ENCODE data around the gene XRCC4. TPM values are rescaled to one million over a fixed set of nuclear protein-coding genes. Genes with fewer than 3 reads are reported as not detected.
"Not testable (repeated sequence)": the region's sequence is repeated elsewhere in the genome, so short reads cannot be mapped to it uniquely, and the experiment has no call there.

Gene XRCC4
- total RNA-seq, 1 donor from 2014 or later, result 8.7 TPM

GRCh38 chr5:83115816-83116215 lies 38.5 kb downstream of the XRCC4 start:
- DNase-seq (ENCODE audit: low spot score), result no peak

GRCh38 chr5:83118471-83118870 lies 41.1 kb downstream of the XRCC4 start:
- no peak for DNase-seq (ENCODE audit: low spot score)

GRCh38 chr5:83118976-83119375 lies 41.6 kb downstream of the XRCC4 start:
- DNase-seq (ENCODE audit: low spot score), result no peak

GRCh38 chr5:83124593-83124992 lies 47.2 kb downstream of the XRCC4 start:
- no peak for DNase-seq (ENCODE audit: low spot score)

GRCh38 chr5:83125560-83125959 lies 48.2 kb downstream of the XRCC4 start:
- no peak for DNase-seq (ENCODE audit: low spot score)

- no peak for DNase-seq (ENCODE audit: low spot score)
Observed at GRCh38 chr5:83126501-83126900, 49.2 kb downstream of the XRCC4 start.

- DNase-seq (ENCODE audit: low spot score), result no peak
Observed at GRCh38 chr5:83133797-83134196, 56.5 kb downstream of the XRCC4 start.

- DNase-seq (ENCODE audit: low spot score), result no peak
Observed at GRCh38 chr5:83142526-83142925, 65.2 kb downstream of the XRCC4 start.

- DNase-seq (ENCODE audit: low spot score), result peak; percentile 28
Observed at GRCh38 chr5:83145241-83145640, 67.9 kb downstream of the XRCC4 start.

GRCh38 chr5:83145882-83146331 lies 68.6 kb downstream of the XRCC4 start:
- peak; percentile 46 for DNase-seq (ENCODE audit: low spot score)

- DNase-seq (ENCODE audit: low spot score), result no peak
Observed at GRCh38 chr5:83146441-83146840, 69.1 kb downstream of the XRCC4 start.

GRCh38 chr5:83147593-83147992 lies 70.2 kb downstream of the XRCC4 start:
- DNase-seq (ENCODE audit: low spot score), result no peak

GRCh38 chr5:83148370-83148769 lies 71.0 kb downstream of the XRCC4 start:
- no peak for DNase-seq (ENCODE audit: low spot score)

- no peak for DNase-seq (ENCODE audit: low spot score)
Observed at GRCh38 chr5:83149671-83150070, 72.3 kb downstream of the XRCC4 start.

- no peak for DNase-seq (ENCODE audit: low spot score)
Observed at GRCh38 chr5:83151821-83152220, 74.5 kb downstream of the XRCC4 start.

GRCh38 chr5:83152996-83153395 lies 75.6 kb downstream of the XRCC4 start:
- not testable (repeated sequence) for DNase-seq (ENCODE audit: low spot score)

GRCh38 chr5:83156001-83156400 lies 78.7 kb downstream of the XRCC4 start:
- no peak for DNase-seq (ENCODE audit: low spot score)

GRCh38 chr5:83157163-83157562 lies 79.8 kb downstream of the XRCC4 start:
- DNase-seq (ENCODE audit: low spot score), result no peak

GRCh38 chr5:83162601-83163000 lies 85.3 kb downstream of the XRCC4 start:
- no peak for DNase-seq (ENCODE audit: low spot score)

GRCh38 chr5:83167538-83167937 lies 90.2 kb downstream of the XRCC4 start:
- DNase-seq (ENCODE audit: low spot score), result no peak

GRCh38 chr5:83169571-83170337 lies 92.4 kb downstream of the XRCC4 start:
- DNase-seq (ENCODE audit: low spot score), result no peak

- no peak for DNase-seq (ENCODE audit: low spot score)
Observed at GRCh38 chr5:83172011-83172410, 94.7 kb downstream of the XRCC4 start.

- no peak for DNase-seq (ENCODE audit: low spot score)
Observed at GRCh38 chr5:83172655-83173054, 95.3 kb downstream of the XRCC4 start.

GRCh38 chr5:83173826-83174225 lies 96.5 kb downstream of the XRCC4 start:
- no peak for DNase-seq (ENCODE audit: low spot score)

Data from umbilical cord (tissue), 2 donors.